Measurements from ENCODE around the gene PHLDB2. TPM values are rescaled to one million over a fixed set of nuclear protein-coding genes. Genes with fewer than 3 reads are reported as not detected.

PHLDB2 gene
- total RNA-seq, 1 experiment from 2014 or later: 13.2 TPM

DNA sequence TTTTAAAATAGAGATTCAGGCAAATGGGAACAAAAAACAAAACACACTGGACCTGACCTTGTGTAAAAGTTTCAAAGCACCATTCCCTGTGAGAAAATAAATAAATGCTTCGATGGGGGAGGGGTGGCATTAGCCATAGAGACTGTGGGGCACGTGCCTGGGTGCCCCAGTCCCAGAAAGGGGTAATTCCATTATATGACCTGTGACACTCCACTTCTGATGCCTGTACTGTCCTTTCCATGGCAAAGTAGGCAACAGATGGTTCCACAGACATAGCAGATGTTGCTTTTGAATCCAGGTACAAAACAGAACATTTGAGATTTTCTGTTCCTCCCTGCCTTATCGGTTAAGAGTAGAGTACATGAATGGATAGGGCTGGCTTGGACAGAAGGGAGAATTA, 3.9 kb downstream of the PHLDB2 start:
- Histone ChIP-seq H3K79me1 (ENCODE audit: insufficient read depth, low read depth, low read length, poor library complexity, severe bottlenecking) (peaks cover 4% of the 10 kb centered on the region), H3K27ac (ENCODE audit: insufficient read length, low read depth, low read length) (no peak overlapping the region), H2BK12ac (ENCODE audit: insufficient read length, low read depth, low read length) (no peak overlapping the region), H4K8ac (replicated peaks; ENCODE audit: insufficient read length, low read depth, low read length) (no peak overlapping the region), H2AFZ (ENCODE audit: low read length) (no peak overlapping the region), H3K56ac (ENCODE audit: insufficient read length, low read depth, low read length) (no peak overlapping the region), H3K14ac (ENCODE audit: insufficient read depth, low read length) (no peak overlapping the region), H2BK5ac (ENCODE audit: insufficient read length, low read length) (no peak overlapping the region), H3K23ac (ENCODE audit: insufficient read length, low read depth, low read length) (no peak overlapping the region), H2BK20ac (ENCODE audit: low read depth, low read length, poor library complexity, severe bottlenecking) (no peak overlapping the region), H3K9ac (ENCODE audit: extremely low read depth, insufficient read length, low read length) (no peak overlapping the region), H4K20me1 (ENCODE audit: control insufficient read depth, insufficient read depth, insufficient read length) (no peaks in the 10 kb centered on the region), H3K4me2 (ENCODE audit: insufficient read depth, insufficient read length, low read length) (no peak overlapping the region), H3K9me3 (ENCODE audit: control insufficient read depth, low read depth, low read length) (no peaks in the 10 kb centered on the region), H2BK15ac (ENCODE audit: low read depth, low read length) (no peak overlapping the region), H2AK5ac (ENCODE audit: insufficient read length, low read length) (no peak overlapping the region), H4K91ac (ENCODE audit: insufficient read length, low read depth, low read length) (no peak overlapping the region), H3K4ac (ENCODE audit: low read depth, low read length) (no peak overlapping the region), H4K5ac (ENCODE audit: insufficient read length, low read depth, low read length) (no peak overlapping the region), H3K27me3 (ENCODE audit: insufficient read depth, low read length) (no peaks in the 10 kb centered on the region; the same call in 1 of the 2 replicates), H3K79me2 (ENCODE audit: insufficient read depth, low read length) (peaks cover 3% of the 10 kb centered on the region; the same call in 1 of the 2 replicates), H3T11ph (ENCODE audit: low read length) (no peak overlapping the region), H2BK120ac (ENCODE audit: low read depth, low read length, poor library complexity, severe bottlenecking) (no peak overlapping the region), H3K18ac (ENCODE audit: insufficient read length, low read depth, low read length) (no peak overlapping the region), H3K23me2 (ENCODE audit: insufficient read length, low read depth, low read length, poor library complexity, severe bottlenecking) (peaks cover 15% of the 10 kb centered on the region), H3K4me1 (ENCODE audit: insufficient read depth, low read length) (peaks cover 10% of the 10 kb centered on the region)
- TF ChIP-seq CTCF (conservative IDR thresholded peaks at IDR 0.05): no peak
- H3K36me3 Mint-ChIP-seq (ENCODE audit: insufficient read depth in 1 of 3, low read depth in 3 of 3): no peaks in the 10 kb centered on the region
- peaks cover 46% of the 10 kb centered on the region for H3K27me3 Mint-ChIP-seq (ENCODE audit: low read depth)
- WGBS (ENCODE audit: extremely low coverage, insufficient read length, low lambda C conversion rate): no CpG with 5 or more reads among the region's 3 CpGs
- peaks cover 55% of the 10 kb centered on the region in 2 experiments for H3K4me1 Mint-ChIP-seq
- no peaks in the 10 kb centered on the region for H3K9me3 Mint-ChIP-seq
- H3K4me3 Mint-ChIP-seq: peak overlapping the region in 1 of 2 experiments; percentile 2; a peak in 1 of 5 replicates
- no peak overlapping the region for H3K27ac Mint-ChIP-seq
- no peak for DNase-seq

Measured in H9 (cell line).